ENCODE measurements around the gene PTPRR. TPM values are rescaled to one million over a fixed set of nuclear protein-coding genes. Genes with fewer than 3 reads are reported as not detected.

PTPRR gene
- polyA plus RNA-seq, 1 of the 3 experiments (the other 2 are of a cell fraction), result 1.4 TPM

DNA sequence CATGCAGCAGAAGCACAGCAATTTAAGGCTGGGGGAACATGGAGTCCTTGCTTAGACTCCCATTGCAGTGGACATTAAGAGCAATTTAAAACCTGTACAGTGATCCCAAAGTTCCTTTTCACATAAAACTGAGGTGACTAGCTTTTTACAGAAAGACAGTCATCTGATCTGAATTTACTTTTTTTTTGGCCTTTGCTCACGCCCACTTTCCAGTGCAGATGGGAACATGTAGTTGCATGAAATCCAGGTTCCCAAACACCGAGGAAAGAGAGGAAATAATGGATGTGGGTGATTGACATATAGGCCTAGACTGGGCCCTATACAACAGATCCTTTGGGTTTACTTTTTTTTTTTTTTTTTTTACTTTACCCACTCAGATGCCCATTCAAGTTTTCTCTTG lies 156.9 kb downstream of the PTPRR start:
- Histone ChIP-seq H3F3A (replicated peaks; ENCODE audit: insufficient read depth) (no peaks in the 10 kb centered on the region), H3K36me3 (replicated peaks in 1 of 2; ENCODE audit: control insufficient read depth in 1 of 2, insufficient read depth in 2 of 2, low read length in 1 of 2) (no peaks in the 10 kb centered on the region), H3K27me3 (ENCODE audit: insufficient read depth) (no peaks in the 10 kb centered on the region), H3K4me3 (ENCODE audit: low read depth in 2 of 2, low read length in 1 of 2) (no peak overlapping the region), H3K27ac (ENCODE audit: low read depth in 2 of 2, low read length in 1 of 2) (no peak overlapping the region), H3K4me2 (no peak overlapping the region), H3K4me1 (ENCODE audit: control insufficient read depth in 1 of 2, insufficient read depth in 2 of 2, low read depth in 1 of 2, low read length in 1 of 2) (no peaks in the 10 kb centered on the region), H3K9ac (no peak overlapping the region), H2AFZ (ENCODE audit: low read depth) (no peak overlapping the region), H3K9me3 (no peaks in the 10 kb centered on the region), H3K9me2 (no peaks in the 10 kb centered on the region), H4K20me1 (ENCODE audit: insufficient read depth) (no peaks in the 10 kb centered on the region), H3K79me2 (ENCODE audit: insufficient read depth) (no peaks in the 10 kb centered on the region)
- no peak for DNase-seq
- CTCF ChIA-PET, result interaction anchor here (0.7 to 0.9 kb wide), 2 partner anchors 9 to 629 kb away, joined by 3 to 4 read pairs; no protein-coding TSS in a partner anchor
- 28% methylated on average over 2 of the region's 2 CpGs for WGBS (ENCODE audit: low lambda C conversion rate)
- no peak for TF ChIP-seq MEF2A (IDR thresholded peaks at IDR 0.05; ENCODE audit: borderline replicate concordance, low read depth)
- TF ChIP-seq SMC3 (IDR thresholded peaks at IDR 0.05; ENCODE audit: low read depth, low read length), result no peak
- TF ChIP-seq RFX5 (IDR thresholded peaks at IDR 0.05; ENCODE audit: low read length), result no peak
- TF ChIP-seq, protein P1, sequence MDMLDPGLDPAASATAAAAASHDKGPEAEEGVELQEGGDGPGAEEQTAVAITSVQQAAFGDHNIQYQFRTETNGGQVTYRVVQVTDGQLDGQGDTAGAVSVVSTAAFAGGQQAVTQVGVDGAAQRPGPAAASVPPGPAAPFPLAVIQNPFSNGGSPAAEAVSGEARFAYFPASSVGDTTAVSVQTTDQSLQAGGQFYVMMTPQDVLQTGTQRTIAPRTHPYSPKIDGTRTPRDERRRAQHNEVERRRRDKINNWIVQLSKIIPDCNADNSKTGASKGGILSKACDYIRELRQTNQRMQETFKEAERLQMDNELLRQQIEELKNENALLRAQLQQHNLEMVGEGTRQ (IDR thresholded peaks at IDR 0.05; ENCODE audit: borderline replicate concordance, low read depth, low read length), result no peak
- TF ChIP-seq RXRA (IDR thresholded peaks at IDR 0.05; ENCODE audit: borderline replicate concordance, low read depth), result no peak
- no peak for TF ChIP-seq RAD21 (IDR thresholded peaks at IDR 0.05; ENCODE audit: low read length)
- no peak for TF ChIP-seq GABPA (IDR thresholded peaks at IDR 0.05; ENCODE audit: low read depth)
- no peak for TF ChIP-seq GATA2 (CRISPR knock-in tag; IDR thresholded peaks at IDR 0.05)
- TF ChIP-seq, protein P2, sequence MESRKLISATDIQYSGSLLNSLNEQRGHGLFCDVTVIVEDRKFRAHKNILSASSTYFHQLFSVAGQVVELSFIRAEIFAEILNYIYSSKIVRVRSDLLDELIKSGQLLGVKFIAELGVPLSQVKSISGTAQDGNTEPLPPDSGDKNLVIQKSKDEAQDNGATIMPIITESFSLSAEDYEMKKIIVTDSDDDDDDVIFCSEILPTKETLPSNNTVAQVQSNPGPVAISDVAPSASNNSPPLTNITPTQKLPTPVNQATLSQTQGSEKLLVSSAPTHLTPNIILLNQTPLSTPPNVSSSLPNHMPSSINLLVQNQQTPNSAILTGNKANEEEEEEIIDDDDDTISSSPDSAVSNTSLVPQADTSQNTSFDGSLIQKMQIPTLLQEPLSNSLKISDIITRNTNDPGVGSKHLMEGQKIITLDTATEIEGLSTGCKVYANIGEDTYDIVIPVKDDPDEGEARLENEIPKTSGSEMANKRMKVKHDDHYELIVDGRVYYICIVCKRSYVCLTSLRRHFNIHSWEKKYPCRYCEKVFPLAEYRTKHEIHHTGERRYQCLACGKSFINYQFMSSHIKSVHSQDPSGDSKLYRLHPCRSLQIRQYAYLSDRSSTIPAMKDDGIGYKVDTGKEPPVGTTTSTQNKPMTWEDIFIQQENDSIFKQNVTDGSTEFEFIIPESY (IDR thresholded peaks at IDR 0.05; ENCODE audit: borderline replicate concordance, low read depth), result no peak
- TF ChIP-seq NRF1 (IDR thresholded peaks at IDR 0.05; ENCODE audit: low read depth, low read length), result no peak
- TF ChIP-seq JUND (IDR thresholded peaks at IDR 0.05), result no peak
- TF ChIP-seq, protein P3, sequence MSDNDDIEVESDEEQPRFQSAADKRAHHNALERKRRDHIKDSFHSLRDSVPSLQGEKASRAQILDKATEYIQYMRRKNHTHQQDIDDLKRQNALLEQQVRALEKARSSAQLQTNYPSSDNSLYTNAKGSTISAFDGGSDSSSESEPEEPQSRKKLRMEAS (IDR thresholded peaks at IDR 0.05; ENCODE audit: low read depth), result no peak
- no peak for TF ChIP-seq RCOR1 (IDR thresholded peaks at IDR 0.05; ENCODE audit: low read length)
- no peak for TF ChIP-seq NFIC (IDR thresholded peaks at IDR 0.05; ENCODE audit: borderline replicate concordance)
- no peak for TF ChIP-seq TAF1 (IDR thresholded peaks at IDR 0.05; ENCODE audit: borderline replicate concordance, low read depth, low read length)
- no peak for TF ChIP-seq POLR2AphosphoS5 (IDR thresholded peaks at IDR 0.05; ENCODE audit: low read depth, low read length)
- POLR2A ChIA-PET, result no interaction called here

DNA sequence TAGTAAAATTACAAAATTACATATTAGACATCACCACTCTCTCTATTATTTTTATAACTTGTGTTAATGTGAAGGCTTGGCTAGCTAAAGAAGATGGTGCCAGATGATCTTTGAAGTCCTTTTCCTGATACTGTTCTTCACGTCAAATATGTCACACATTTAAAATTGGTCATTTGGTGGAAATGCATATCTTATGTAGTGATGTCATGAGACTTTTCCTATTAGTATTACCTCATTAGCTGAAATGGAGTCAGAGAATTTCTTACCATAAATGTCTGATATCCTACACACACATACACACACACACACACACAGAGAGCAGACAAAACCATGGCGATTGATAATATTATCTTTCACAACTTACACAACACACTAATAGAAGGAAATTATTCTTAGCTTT lies 158.5 kb downstream of the PTPRR start:
- ChIA-PET CTCF (interaction anchor here (0.8 to 1.6 kb wide), 2 partner anchors 25 to 29 kb away, joined by 3 to 4 read pairs; no protein-coding TSS in a partner anchor), POLR2A (no interaction called here)
- Histone ChIP-seq H3K9ac (no peak overlapping the region), H3K79me2 (ENCODE audit: insufficient read depth) (no peaks in the 10 kb centered on the region), H3K27ac (ENCODE audit: low read depth in 2 of 2, low read length in 1 of 2) (no peak overlapping the region), H3K27me3 (ENCODE audit: insufficient read depth) (no peaks in the 10 kb centered on the region), H4K20me1 (ENCODE audit: insufficient read depth) (no peaks in the 10 kb centered on the region), H3K4me3 (ENCODE audit: low read depth in 2 of 2, low read length in 1 of 2) (no peak overlapping the region), H3K4me2 (no peak overlapping the region), H3K36me3 (replicated peaks in 1 of 2; ENCODE audit: control insufficient read depth in 1 of 2, insufficient read depth in 2 of 2, low read length in 1 of 2) (no peaks in the 10 kb centered on the region), H2AFZ (ENCODE audit: low read depth) (no peak overlapping the region), H3K9me3 (no peaks in the 10 kb centered on the region), H3K9me2 (no peaks in the 10 kb centered on the region), H3F3A (replicated peaks; ENCODE audit: insufficient read depth) (no peaks in the 10 kb centered on the region), H3K4me1 (ENCODE audit: control insufficient read depth in 1 of 2, insufficient read depth in 2 of 2, low read depth in 1 of 2, low read length in 1 of 2) (peaks cover 0 to 1% of the 10 kb centered on the region in 2 experiments; a peak in 2 of 4 replicates)
- no peak for DNase-seq
- 61% methylated on average over 2 of the region's 2 CpGs for WGBS (ENCODE audit: low lambda C conversion rate)
- TF ChIP-seq, protein P4, sequence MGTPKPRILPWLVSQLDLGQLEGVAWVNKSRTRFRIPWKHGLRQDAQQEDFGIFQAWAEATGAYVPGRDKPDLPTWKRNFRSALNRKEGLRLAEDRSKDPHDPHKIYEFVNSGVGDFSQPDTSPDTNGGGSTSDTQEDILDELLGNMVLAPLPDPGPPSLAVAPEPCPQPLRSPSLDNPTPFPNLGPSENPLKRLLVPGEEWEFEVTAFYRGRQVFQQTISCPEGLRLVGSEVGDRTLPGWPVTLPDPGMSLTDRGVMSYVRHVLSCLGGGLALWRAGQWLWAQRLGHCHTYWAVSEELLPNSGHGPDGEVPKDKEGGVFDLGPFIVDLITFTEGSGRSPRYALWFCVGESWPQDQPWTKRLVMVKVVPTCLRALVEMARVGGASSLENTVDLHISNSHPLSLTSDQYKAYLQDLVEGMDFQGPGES (IDR thresholded peaks at IDR 0.05; ENCODE audit: low read depth, low read length), result no peak
- no peak for TF ChIP-seq RCOR1 (IDR thresholded peaks at IDR 0.05; ENCODE audit: low read length)
- TF ChIP-seq, protein P5, sequence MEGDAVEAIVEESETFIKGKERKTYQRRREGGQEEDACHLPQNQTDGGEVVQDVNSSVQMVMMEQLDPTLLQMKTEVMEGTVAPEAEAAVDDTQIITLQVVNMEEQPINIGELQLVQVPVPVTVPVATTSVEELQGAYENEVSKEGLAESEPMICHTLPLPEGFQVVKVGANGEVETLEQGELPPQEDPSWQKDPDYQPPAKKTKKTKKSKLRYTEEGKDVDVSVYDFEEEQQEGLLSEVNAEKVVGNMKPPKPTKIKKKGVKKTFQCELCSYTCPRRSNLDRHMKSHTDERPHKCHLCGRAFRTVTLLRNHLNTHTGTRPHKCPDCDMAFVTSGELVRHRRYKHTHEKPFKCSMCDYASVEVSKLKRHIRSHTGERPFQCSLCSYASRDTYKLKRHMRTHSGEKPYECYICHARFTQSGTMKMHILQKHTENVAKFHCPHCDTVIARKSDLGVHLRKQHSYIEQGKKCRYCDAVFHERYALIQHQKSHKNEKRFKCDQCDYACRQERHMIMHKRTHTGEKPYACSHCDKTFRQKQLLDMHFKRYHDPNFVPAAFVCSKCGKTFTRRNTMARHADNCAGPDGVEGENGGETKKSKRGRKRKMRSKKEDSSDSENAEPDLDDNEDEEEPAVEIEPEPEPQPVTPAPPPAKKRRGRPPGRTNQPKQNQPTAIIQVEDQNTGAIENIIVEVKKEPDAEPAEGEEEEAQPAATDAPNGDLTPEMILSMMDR (IDR thresholded peaks at IDR 0.05), result no peak
- no peak for TF ChIP-seq RFX5 (IDR thresholded peaks at IDR 0.05; ENCODE audit: low read length)
- TF ChIP-seq RXRA (IDR thresholded peaks at IDR 0.05; ENCODE audit: borderline replicate concordance, low read depth), result no peak
- TF ChIP-seq, protein P1 (IDR thresholded peaks at IDR 0.05; ENCODE audit: borderline replicate concordance, low read depth, low read length), result no peak
- no peak for TF ChIP-seq TEAD4 (IDR thresholded peaks at IDR 0.05; ENCODE audit: borderline replicate concordance, insufficient read depth)
- TF ChIP-seq, protein P6, sequence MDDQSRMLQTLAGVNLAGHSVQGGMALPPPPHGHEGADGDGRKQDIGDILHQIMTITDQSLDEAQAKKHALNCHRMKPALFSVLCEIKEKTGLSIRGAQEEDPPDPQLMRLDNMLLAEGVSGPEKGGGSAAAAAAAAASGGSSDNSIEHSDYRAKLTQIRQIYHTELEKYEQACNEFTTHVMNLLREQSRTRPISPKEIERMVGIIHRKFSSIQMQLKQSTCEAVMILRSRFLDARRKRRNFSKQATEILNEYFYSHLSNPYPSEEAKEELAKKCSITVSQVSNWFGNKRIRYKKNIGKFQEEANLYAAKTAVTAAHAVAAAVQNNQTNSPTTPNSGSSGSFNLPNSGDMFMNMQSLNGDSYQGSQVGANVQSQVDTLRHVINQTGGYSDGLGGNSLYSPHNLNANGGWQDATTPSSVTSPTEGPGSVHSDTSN (IDR thresholded peaks at IDR 0.05), result no peak
- TF ChIP-seq YY1 (IDR thresholded peaks at IDR 0.05; ENCODE audit: low read depth), result no peak
